Trophoblast cell (in vitro differentiated cells and primary cell): ENCODE measurements around the gene SEL1L2.

Source experiments
- DNase-seq, 2 donors: peaks; one replicate each; pipeline ENCODE4 v3.0.0-alpha.2; 2016
- H2AFZ ChIP-seq: 2 replicates; pipeline ENCODE4 v1.6.1; 2013; ENCODE audit warnings: low read length, moderate library complexity, mild to moderate bottlenecking; ENCODE audit not compliant: insufficient read depth, poor library complexity
- H2AK5ac ChIP-seq: 2 replicates; pipeline ENCODE4 v1.6.1; 2013; ENCODE audit warnings: mild to moderate bottlenecking, low read length
- H2BK120ac ChIP-seq: 2 replicates; pipeline ENCODE4 v1.6.1; 2013; ENCODE audit warnings: low read length, mild to moderate bottlenecking, moderate library complexity; ENCODE audit not compliant: insufficient read depth, poor library complexity
- H2BK12ac ChIP-seq: 2 replicates; pipeline ENCODE4 v1.6.1; 2013; ENCODE audit warnings: mild to moderate bottlenecking, low read length, moderate library complexity
- H2BK5ac ChIP-seq: 2 replicates; pipeline ENCODE4 v1.6.1; 2013; ENCODE audit warnings: low read length, low read depth, moderate library complexity, mild to moderate bottlenecking; ENCODE audit not compliant: poor library complexity
- H3K14ac ChIP-seq: 2 replicates; pipeline ENCODE4 v1.6.1; 2013; ENCODE audit warnings: mild to moderate bottlenecking, low read length
- H3K18ac ChIP-seq: 2 replicates; pipeline ENCODE4 v1.6.1; 2013; ENCODE audit warnings: mild to moderate bottlenecking, low read length
- H3K23ac ChIP-seq: 2 replicates; pipeline ENCODE4 v1.6.1; 2013; ENCODE audit warnings: low read length
- H3K27ac ChIP-seq: 2 replicates; pipeline ENCODE4 v1.5.1; 2013; ENCODE audit warnings: low read depth, mild to moderate bottlenecking, inconsistent platforms, low read length, moderate library complexity
- H3K27me3 ChIP-seq: 2 replicates; pipeline ENCODE4 v1.6.1; 2013; ENCODE audit warnings: inconsistent platforms, mild to moderate bottlenecking, low read length, moderate library complexity; ENCODE audit not compliant: insufficient read depth
- H3K36me3 ChIP-seq, 2 experiments: 1 replicate in 1 of 2; 2 replicates in 1 of 2; pipeline ENCODE4 v1.6.1; 2013; ENCODE audit warnings: low read length in 2 of 2, mild to moderate bottlenecking in 2 of 2, moderate library complexity in 1 of 2; ENCODE audit not compliant: insufficient read depth in 2 of 2, control insufficient read depth in 1 of 2
- H3K4ac ChIP-seq: 2 replicates; pipeline ENCODE4 v1.6.1; 2013; ENCODE audit warnings: low read depth, mild to moderate bottlenecking, low read length, moderate library complexity
- H3K4me1 ChIP-seq, 2 experiments: 1 replicate in 1 of 2; 2 replicates in 1 of 2; pipeline ENCODE4 v1.6.1; 2013; ENCODE audit warnings: low read length in 2 of 2, mild to moderate bottlenecking in 2 of 2, moderate library complexity in 1 of 2; ENCODE audit not compliant: insufficient read depth in 2 of 2, control insufficient read depth in 1 of 2
- H3K4me2 ChIP-seq: 2 replicates; pipeline ENCODE4 v1.6.1; 2013; ENCODE audit warnings: inconsistent platforms, mild to moderate bottlenecking, low read length, moderate library complexity
- H3K4me3 ChIP-seq: 2 replicates; pipeline ENCODE4 v1.5.1; 2013; ENCODE audit warnings: mild to moderate bottlenecking, low read depth, low read length, inconsistent platforms
- H3K79me1 ChIP-seq: one replicate; pipeline ENCODE4 v1.6.1; 2013; ENCODE audit warnings: low read length
- H3K79me2 ChIP-seq: 2 replicates; pipeline ENCODE4 v1.6.1; 2013; ENCODE audit warnings: low read length, mild to moderate bottlenecking; ENCODE audit not compliant: control insufficient read depth, insufficient read depth, poor library complexity
- H3K9ac ChIP-seq: 2 replicates; pipeline ENCODE4 v1.6.1; 2013; ENCODE audit warnings: mild to moderate bottlenecking, low read length
- H3K9me3 ChIP-seq: 2 replicates; pipeline ENCODE4 v1.6.1; 2013; ENCODE audit warnings: low read depth, mild to moderate bottlenecking, control low read depth, inconsistent platforms, low read length; ENCODE audit not compliant: insufficient read depth
- H4K12ac ChIP-seq: 2 replicates; pipeline ENCODE4 v1.6.1; 2013; ENCODE audit warnings: low read depth, mild to moderate bottlenecking, low read length, moderate library complexity
- H4K8ac ChIP-seq: 2 replicates; pipeline ENCODE4 v1.6.1; 2013; ENCODE audit warnings: low read depth, mild to moderate bottlenecking, low read length, moderate library complexity
- H4K91ac ChIP-seq: one replicate; pipeline ENCODE4 v1.6.1; 2013; ENCODE audit warnings: low read depth, mild to moderate bottlenecking, low read length, moderate library complexity
- WGBS: extraction: QIAGEN DNeasy Blood & Tissue Kit; methylation state at CpG from one replicate; pipeline ENCODE4 v1.1.7; 2013; ENCODE audit warnings: missing lambda C conversion rate; ENCODE audit not compliant: insufficient read length, insufficient coverage; ENCODE audit errors: extremely low coverage; 5-methylcytosine and 5-hydroxymethylcytosine counted together

SEL1L2 gene

GRCh38 chr20:13934992-13935894 lies 55.2 kb downstream of the SEL1L2 start:
- no peaks in the 10 kb centered on the region for H3K9me3 ChIP-seq
- no peak overlapping the region for H3K14ac ChIP-seq
- no peak overlapping the region for H2AFZ ChIP-seq
- H3K4me2 ChIP-seq, result no peak overlapping the region
- no peak overlapping the region for H4K91ac ChIP-seq
- H3K4ac ChIP-seq, result no peak overlapping the region
- no CpG with 5 or more reads among the region's 6 CpGs for WGBS
- no peaks in the 10 kb centered on the region for H3K27me3 ChIP-seq
- no peaks in the 10 kb centered on the region for H3K79me2 ChIP-seq
- no peak overlapping the region for H3K9ac ChIP-seq
- no peak overlapping the region for H2BK5ac ChIP-seq
- H3K23ac ChIP-seq, result no peak overlapping the region
- H2AK5ac ChIP-seq, result no peak overlapping the region
- H2BK12ac ChIP-seq, result no peak overlapping the region
- no peak overlapping the region for H2BK120ac ChIP-seq
- H3K4me3 ChIP-seq, result no peak overlapping the region
- no peaks in the 10 kb centered on the region for H3K79me1 ChIP-seq
- H3K4me1 ChIP-seq, result no peaks in the 10 kb centered on the region
- no peak overlapping the region for H3K18ac ChIP-seq
- no peaks in the 10 kb centered on the region for H3K36me3 ChIP-seq
- no peak overlapping the region for H4K12ac ChIP-seq
- no peak for DNase-seq
- H4K8ac ChIP-seq, result no peak overlapping the region
- no peak overlapping the region for H3K27ac ChIP-seq

- no peaks in the 10 kb centered on the region for H3K4me1 ChIP-seq
- no peak overlapping the region for H2AFZ ChIP-seq
- H3K9me3 ChIP-seq, result peaks cover 2% of the 10 kb centered on the region
- no peak overlapping the region for H2BK5ac ChIP-seq
- H3K18ac ChIP-seq, result no peak overlapping the region
- no peaks in the 10 kb centered on the region for H3K79me1 ChIP-seq
- no peaks in the 10 kb centered on the region for H3K27me3 ChIP-seq
- no peak overlapping the region for H2BK120ac ChIP-seq
- H3K4me3 ChIP-seq, result no peak overlapping the region
- H2BK12ac ChIP-seq, result no peak overlapping the region
- H2AK5ac ChIP-seq, result no peak overlapping the region
- H3K27ac ChIP-seq, result no peak overlapping the region
- no peak overlapping the region for H3K4me2 ChIP-seq
- H3K79me2 ChIP-seq, result no peaks in the 10 kb centered on the region
- no peak overlapping the region for H3K14ac ChIP-seq
- H4K12ac ChIP-seq, result no peak overlapping the region
- H3K9ac ChIP-seq, result no peak overlapping the region
- no peak overlapping the region for H4K8ac ChIP-seq
- H3K36me3 ChIP-seq, result no peaks in the 10 kb centered on the region
- no peak overlapping the region for H3K4ac ChIP-seq
- WGBS, result no CpG with 5 or more reads among the region's 4 CpGs
- DNase-seq, result no peak
- H4K91ac ChIP-seq, result no peak overlapping the region
- no peak overlapping the region for H3K23ac ChIP-seq
Observed at GRCh38 chr20:13930281-13930680, 60.1 kb downstream of the SEL1L2 start.

- Histone ChIP-seq H3K36me3 (no peaks in the 10 kb centered on the region), H3K27ac (no peak overlapping the region), H3K4me3 (no peak overlapping the region), H2BK12ac (no peak overlapping the region), H3K79me1 (no peaks in the 10 kb centered on the region), H2BK5ac (no peak overlapping the region), H2AK5ac (no peak overlapping the region), H3K18ac (no peak overlapping the region), H2AFZ (no peak overlapping the region), H3K4me1 (no peaks in the 10 kb centered on the region), H4K91ac (no peak overlapping the region), H3K79me2 (no peaks in the 10 kb centered on the region), H4K8ac (no peak overlapping the region), H3K27me3 (no peaks in the 10 kb centered on the region), H3K23ac (no peak overlapping the region), H4K12ac (no peak overlapping the region), H3K14ac (no peak overlapping the region), H3K9me3 (peaks cover 2% of the 10 kb centered on the region), H2BK120ac (no peak overlapping the region), H3K4ac (no peak overlapping the region), H3K4me2 (no peak overlapping the region), H3K9ac (no peak overlapping the region)
- DNase-seq, result no peak
- no CpG with 5 or more reads among the region's 6 CpGs for WGBS
Observed at GRCh38 chr20:13929836-13930235, 60.6 kb downstream of the SEL1L2 start.

- Histone ChIP-seq H3K27me3 (no peaks in the 10 kb centered on the region), H3K4me1 (no peaks in the 10 kb centered on the region), H3K36me3 (no peaks in the 10 kb centered on the region), H4K12ac (no peak overlapping the region), H2AK5ac (no peak overlapping the region), H4K91ac (no peak overlapping the region), H3K79me1 (no peaks in the 10 kb centered on the region), H3K9ac (no peak overlapping the region), H2BK120ac (no peak overlapping the region), H3K4ac (no peak overlapping the region), H3K27ac (no peak overlapping the region), H2BK12ac (no peak overlapping the region), H2BK5ac (no peak overlapping the region), H3K79me2 (no peaks in the 10 kb centered on the region), H3K9me3 (peaks cover 2% of the 10 kb centered on the region), H3K18ac (no peak overlapping the region), H3K14ac (no peak overlapping the region), H3K23ac (no peak overlapping the region), H3K4me2 (no peak overlapping the region), H2AFZ (no peak overlapping the region), H4K8ac (no peak overlapping the region), H3K4me3 (no peak overlapping the region)
- DNase-seq, result no peak
- no CpG with 5 or more reads among the region's 5 CpGs for WGBS
Observed at GRCh38 chr20:13928901-13929300, 61.5 kb downstream of the SEL1L2 start.
